Ectodermal cell (in vitro differentiated cells): ENCODE measurements around the gene OR4D9.
"Not testable (repeated sequence)": the region's sequence is repeated elsewhere in the genome, so short reads cannot be mapped to it uniquely, and the experiment has no call there.

Source experiments
- H3K27ac ChIP-seq: 2 replicates; pipeline ENCODE4 v1.7.0; 2013; ENCODE audit warnings: mild to moderate bottlenecking, low read depth, low read length; ENCODE audit not compliant: insufficient read depth, poor library complexity, severe bottlenecking
- H3K27me3 ChIP-seq: 2 replicates; pipeline ENCODE4 v1.7.0; 2013; ENCODE audit warnings: mild to moderate bottlenecking, low read length; ENCODE audit not compliant: insufficient read depth, control insufficient read depth, poor library complexity, severe bottlenecking
- H3K36me3 ChIP-seq: one replicate; pipeline ENCODE4 v1.7.0; 2013; ENCODE audit warnings: low read length; ENCODE audit not compliant: control insufficient read depth, insufficient read depth
- H3K4me1 ChIP-seq: one replicate; pipeline ENCODE4 v1.7.0; 2013; ENCODE audit warnings: low read length; ENCODE audit not compliant: control insufficient read depth, insufficient read depth
- H3K4me3 ChIP-seq: 2 replicates; pipeline ENCODE4 v1.7.0; 2013; ENCODE audit warnings: low read depth, low read length, control low read depth; ENCODE audit not compliant: insufficient read depth
- H3K9me3 ChIP-seq: 2 replicates; pipeline ENCODE4 v1.7.0; 2013; ENCODE audit warnings: mild to moderate bottlenecking, low read length, moderate library complexity; ENCODE audit not compliant: control insufficient read depth
- WGBS, 2 experiments: methylation state at CpG; one replicate each; pipeline ENCODE4 v1.1.7; 2013; ENCODE audit warnings: missing lambda C conversion rate in 2 of 2; 5-methylcytosine and 5-hydroxymethylcytosine counted together

The OR4D9 gene

GRCh38 chr11:59520741-59521140 lies 9.4 kb downstream of the OR4D9 start:
- 93 to 94% methylated on average over 5 of the region's 5 CpGs for WGBS, 2 experiments
- no peaks in the 10 kb centered on the region for H3K36me3 ChIP-seq
- H3K4me3 ChIP-seq = no peak overlapping the region
- H3K4me1 ChIP-seq = no peaks in the 10 kb centered on the region
- H3K27me3 ChIP-seq = no peaks in the 10 kb centered on the region
- H3K27ac ChIP-seq = no peak overlapping the region
- no peaks in the 10 kb centered on the region for H3K9me3 ChIP-seq

GRCh38 chr11:59523541-59523940 lies 12.2 kb downstream of the OR4D9 start:
- no peaks in the 10 kb centered on the region for H3K36me3 ChIP-seq
- 22 to 39% methylated on average over 1 of the region's 1 CpG for WGBS, 2 experiments
- H3K9me3 ChIP-seq = no peaks in the 10 kb centered on the region
- H3K4me3 ChIP-seq = no peak overlapping the region
- H3K27me3 ChIP-seq = no peaks in the 10 kb centered on the region
- peaks cover 16% of the 10 kb centered on the region for H3K4me1 ChIP-seq
- no peak overlapping the region for H3K27ac ChIP-seq

- no peaks in the 10 kb centered on the region for H3K9me3 ChIP-seq
- WGBS, 2 experiments = 7 to 10% methylated on average over 7 of the region's 7 CpGs
- H3K27ac ChIP-seq = peak overlapping the region; percentile 17
- H3K4me3 ChIP-seq = no peak overlapping the region
- peaks cover 24% of the 10 kb centered on the region for H3K4me1 ChIP-seq
- H3K27me3 ChIP-seq = no peaks in the 10 kb centered on the region
- no peaks in the 10 kb centered on the region for H3K36me3 ChIP-seq
Measured at GRCh38 chr11:59528711-59529110, 17.4 kb downstream of the OR4D9 start.

- Histone ChIP-seq H3K4me1 (peaks cover 16% of the 10 kb centered on the region), H3K4me3 (no peak overlapping the region), H3K36me3 (no peaks in the 10 kb centered on the region), H3K9me3 (no peaks in the 10 kb centered on the region), H3K27me3 (no peaks in the 10 kb centered on the region), H3K27ac (no peak overlapping the region)
- WGBS, 2 experiments = 86 to 96% methylated on average over 2 of the region's 2 CpGs
Measured at GRCh38 chr11:59532620-59533019, 21.3 kb downstream of the OR4D9 start.

GRCh38 chr11:59534676-59535075 lies 23.3 kb downstream of the OR4D9 start:
- H3K4me3 ChIP-seq = no peak overlapping the region
- no peak overlapping the region for H3K27ac ChIP-seq
- 94 to 95% methylated on average over 1 of the region's 1 CpG for WGBS, 2 experiments
- no peaks in the 10 kb centered on the region for H3K9me3 ChIP-seq
- no peaks in the 10 kb centered on the region for H3K27me3 ChIP-seq
- no peaks in the 10 kb centered on the region for H3K36me3 ChIP-seq
- H3K4me1 ChIP-seq = no peaks in the 10 kb centered on the region

GRCh38 chr11:59542142-59542810 lies 30.9 kb downstream of the OR4D9 start:
- H3K9me3 ChIP-seq = no peaks in the 10 kb centered on the region
- no peak overlapping the region for H3K27ac ChIP-seq
- H3K4me3 ChIP-seq = no peak overlapping the region
- no peaks in the 10 kb centered on the region for H3K27me3 ChIP-seq
- WGBS, 2 experiments = 92 to 95% methylated on average over 3 of the region's 3 CpGs
- H3K4me1 ChIP-seq = no peaks in the 10 kb centered on the region
- H3K36me3 ChIP-seq = no peaks in the 10 kb centered on the region

- H3K9me3 ChIP-seq, H3K27ac ChIP-seq: not testable (repeated sequence)
- 76% methylated on average over 2 of the region's 3 CpGs; no CpG with 5 or more reads in 1 of the 2 experiments for WGBS, 2 experiments
Measured at GRCh38 chr11:59543713-59544112, 32.4 kb downstream of the OR4D9 start.

GRCh38 chr11:59544869-59545178 lies 33.5 kb downstream of the OR4D9 start:
- Histone ChIP-seq H3K27ac (no peak overlapping the region), H3K4me1 (no peaks in the 10 kb centered on the region), H3K36me3 (no peaks in the 10 kb centered on the region), H3K27me3 (no peaks in the 10 kb centered on the region), H3K4me3 (no peak overlapping the region), H3K9me3 (no peaks in the 10 kb centered on the region)
- 85% methylated on average over 3 of the region's 3 CpGs for WGBS, 2 experiments

More at GRCh38 chr11:59543713-59544112, 32.4 kb downstream of the OR4D9 start:
- not testable (repeated sequence) for H3K36me3 ChIP-seq, H3K4me1 ChIP-seq, H3K27me3 ChIP-seq, H3K4me3 ChIP-seq

GRCh38 chr11:59545179-59546020 lies 34.1 kb downstream of the OR4D9 start:
- Histone ChIP-seq H3K4me1 (no peaks in the 10 kb centered on the region), H3K36me3 (no peaks in the 10 kb centered on the region), H3K9me3 (no peaks in the 10 kb centered on the region), H3K27ac (no peak overlapping the region), H3K27me3 (no peaks in the 10 kb centered on the region), H3K4me3 (no peak overlapping the region)
- 92 to 93% methylated on average over 24 of the region's 24 CpGs for WGBS, 2 experiments

GRCh38 chr11:59547605-59548308 lies 36.4 kb downstream of the OR4D9 start:
- H3K27ac ChIP-seq, H3K9me3 ChIP-seq, H3K27me3 ChIP-seq, H3K36me3 ChIP-seq, H3K4me1 ChIP-seq, H3K4me3 ChIP-seq: not testable (repeated sequence)
- WGBS, 2 experiments = 75 to 89% methylated on average over 4 to 5 of the region's 5 CpGs
